CD4-positive, alpha-beta T cell treated with Interleukin-12 subunit alpha and Interleukin-12 subunit beta, for 1 hour (primary cell): ENCODE measurements around the gene CAMK1D.
"Not testable (repeated sequence)": the region's sequence is repeated elsewhere in the genome, so short reads cannot be mapped to it uniquely, and the experiment has no call there.

Experiments used
- DNase-seq: peaks from one replicate; pipeline ENCODE4 v3.0.0-alpha.2; 2020

CAMK1D gene

DNA sequence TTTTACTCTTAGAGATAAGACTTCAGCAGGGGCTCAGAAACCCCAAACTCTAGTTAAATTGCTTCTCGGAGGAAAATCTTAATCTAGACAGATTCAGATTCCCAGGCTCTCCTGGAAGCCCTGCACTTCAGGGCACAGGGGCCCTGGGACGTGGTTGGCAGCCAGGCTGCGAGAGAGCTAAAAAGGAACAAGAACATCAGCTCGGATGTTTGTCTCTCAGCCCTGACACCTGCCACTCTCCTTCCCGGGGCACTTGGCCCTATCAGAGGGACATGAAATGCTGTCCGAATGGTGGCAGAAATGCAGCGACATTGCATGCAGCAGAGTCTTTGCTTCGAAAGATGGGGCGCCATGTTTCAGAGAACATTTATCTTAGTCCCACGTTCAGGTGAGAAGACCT lies 485.4 kb downstream of the CAMK1D start:
- no peak for DNase-seq

DNA sequence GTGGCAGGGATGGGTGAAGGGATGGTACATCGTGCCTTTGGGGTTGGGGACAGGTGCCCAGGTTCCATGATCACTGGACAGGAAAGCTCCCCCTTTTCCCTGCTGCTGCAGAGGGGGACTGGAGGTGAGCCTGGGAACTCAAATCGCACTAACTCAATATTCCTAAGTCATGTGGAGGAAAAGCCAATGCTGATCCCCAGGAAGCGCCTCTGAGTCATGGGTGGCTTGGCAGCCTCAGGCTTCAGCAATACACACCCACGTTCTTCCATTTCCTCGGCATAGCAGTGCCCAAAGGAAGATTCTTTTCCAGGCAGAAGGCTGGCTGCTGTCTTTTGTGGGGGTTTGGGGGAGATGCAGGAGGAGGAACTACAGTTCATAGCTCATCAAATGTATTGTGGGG lies 486.4 kb downstream of the CAMK1D start:
- DNase-seq, result no peak

DNA sequence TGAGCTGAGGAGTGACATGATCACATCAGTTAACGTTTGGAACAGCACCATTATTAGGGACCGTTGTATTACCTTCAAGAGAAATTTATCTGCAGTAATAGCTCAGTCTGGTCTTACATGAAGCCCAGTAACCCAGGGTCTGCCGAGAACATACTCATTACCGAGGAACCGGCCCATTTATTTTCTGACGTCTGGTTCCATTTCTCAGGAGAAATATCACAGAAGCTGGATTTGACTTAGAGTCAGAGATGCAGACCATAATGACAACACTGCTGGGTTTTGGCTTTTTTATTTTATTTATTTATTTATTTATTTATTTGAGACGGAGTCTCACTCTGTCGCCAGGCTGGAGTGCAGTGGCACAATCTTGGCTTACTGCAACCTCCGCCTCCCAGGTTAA lies 489.0 kb downstream of the CAMK1D start:
- DNase-seq, result no peak

DNA sequence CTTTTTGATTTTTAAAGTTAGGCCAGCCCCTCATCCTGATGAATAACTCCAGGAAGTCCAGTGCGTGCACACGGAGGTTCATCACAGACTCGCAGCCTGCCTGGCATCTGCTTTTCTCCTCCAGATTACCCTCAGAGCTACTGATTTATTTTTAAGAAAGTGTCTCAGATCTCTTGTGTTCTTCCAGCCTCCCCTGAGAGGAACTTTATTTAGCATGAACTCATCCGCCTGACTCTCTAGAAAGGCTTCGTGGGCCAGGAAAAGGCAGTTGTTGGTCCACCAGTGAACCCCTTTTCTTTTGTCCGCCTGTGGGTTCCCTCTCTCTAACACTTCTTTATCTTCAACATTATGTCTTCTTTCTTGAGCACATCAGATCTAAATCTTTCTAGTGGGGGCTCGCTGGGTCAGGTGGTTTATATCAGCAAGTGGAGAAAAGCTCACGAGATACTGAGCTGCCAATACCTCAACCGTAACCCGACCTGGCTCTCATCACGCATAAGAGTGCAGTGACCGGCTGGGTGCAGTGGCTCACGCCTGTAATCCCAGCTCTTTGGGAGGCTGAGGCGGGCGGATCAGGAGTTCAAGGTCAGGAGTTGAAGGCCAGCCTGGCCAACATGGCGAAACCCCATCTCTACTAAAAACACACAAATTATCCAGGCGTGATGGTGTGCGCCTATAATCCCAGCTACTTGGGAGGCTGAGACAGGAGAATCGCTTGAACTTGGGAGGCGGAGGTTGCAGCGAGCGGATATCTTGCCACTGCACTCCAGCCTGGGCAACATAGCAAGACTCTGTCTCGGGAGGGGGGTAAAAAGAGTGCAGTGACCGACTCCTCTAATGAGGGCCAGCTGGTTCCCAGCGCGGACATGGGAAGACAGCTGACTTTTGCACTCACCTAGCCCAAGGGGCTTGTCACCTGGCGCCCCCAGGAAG lies 489.9 kb downstream of the CAMK1D start:
- DNase-seq, result no peak

DNA sequence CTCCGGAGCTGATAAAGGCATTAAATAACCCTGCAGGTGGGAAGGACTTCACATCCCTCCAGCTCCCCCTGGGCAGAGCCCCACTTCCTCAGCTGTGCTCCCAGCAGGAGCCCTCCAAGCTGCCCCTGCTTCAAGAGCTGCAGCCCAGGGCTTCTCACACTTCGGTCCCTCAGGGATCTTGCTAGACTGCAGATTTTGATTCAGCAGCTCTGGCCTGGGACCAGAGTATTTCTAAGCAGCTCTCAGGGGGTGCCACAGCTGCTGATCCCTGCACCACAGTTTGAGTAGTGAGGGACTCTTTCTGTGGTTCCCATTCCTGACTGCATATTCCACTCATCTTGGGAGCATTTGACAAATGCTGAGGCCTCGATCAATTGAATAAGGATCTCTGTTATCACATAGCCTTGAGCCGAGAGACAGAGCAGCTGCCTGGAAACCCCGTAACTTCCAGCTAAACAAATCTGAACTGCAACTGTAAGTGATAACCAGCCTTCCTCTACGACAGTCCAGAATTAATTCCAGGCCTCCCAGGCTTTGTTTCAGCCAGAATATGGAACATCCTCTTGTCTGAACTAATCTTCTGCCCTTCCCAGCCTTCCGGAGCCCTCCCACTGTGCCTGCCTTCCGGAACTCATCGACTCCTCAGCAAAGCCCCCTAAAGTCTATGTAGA lies 490.7 kb downstream of the CAMK1D start:
- DNase-seq, result no peak

DNA sequence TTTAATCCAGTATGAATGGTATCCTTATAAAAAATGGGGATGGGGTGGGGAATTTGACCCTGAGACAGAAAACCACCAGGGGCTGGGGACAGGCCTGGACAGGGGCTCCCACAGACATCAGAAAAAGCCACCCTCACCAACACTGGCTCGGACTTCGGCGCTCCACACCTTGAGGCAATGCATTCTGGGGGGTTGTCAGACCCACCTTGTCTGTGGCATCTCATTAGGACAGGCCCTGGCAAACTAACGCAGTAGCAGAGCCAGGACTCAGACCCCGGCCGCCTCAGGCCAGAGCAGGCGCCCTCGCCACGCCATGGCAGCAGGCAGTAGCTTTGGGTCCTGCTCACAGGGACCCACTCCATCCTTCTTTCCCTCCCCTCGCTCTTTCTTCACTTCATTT lies 492.1 kb downstream of the CAMK1D start:
- DNase-seq, result no peak

DNA sequence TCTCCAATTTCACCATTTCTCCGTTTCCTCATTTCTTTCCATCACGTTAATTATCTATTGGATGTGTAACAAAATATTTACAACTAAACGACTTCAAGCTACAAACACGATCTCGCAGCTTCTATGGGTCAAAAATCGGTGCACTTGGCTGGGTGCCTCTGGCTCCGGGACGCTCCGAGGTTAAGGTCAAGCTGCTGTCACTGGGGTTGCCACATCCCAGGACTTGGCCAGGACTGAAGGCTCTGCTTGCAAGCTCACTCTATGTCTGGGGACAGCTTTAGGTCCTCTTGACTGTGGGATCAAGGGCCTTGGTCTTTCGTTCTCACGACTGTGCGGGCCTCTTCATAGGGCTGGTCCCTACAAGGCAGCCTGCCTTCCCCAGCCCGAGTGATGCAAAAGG lies 492.5 kb downstream of the CAMK1D start:
- DNase-seq, result no peak

DNA sequence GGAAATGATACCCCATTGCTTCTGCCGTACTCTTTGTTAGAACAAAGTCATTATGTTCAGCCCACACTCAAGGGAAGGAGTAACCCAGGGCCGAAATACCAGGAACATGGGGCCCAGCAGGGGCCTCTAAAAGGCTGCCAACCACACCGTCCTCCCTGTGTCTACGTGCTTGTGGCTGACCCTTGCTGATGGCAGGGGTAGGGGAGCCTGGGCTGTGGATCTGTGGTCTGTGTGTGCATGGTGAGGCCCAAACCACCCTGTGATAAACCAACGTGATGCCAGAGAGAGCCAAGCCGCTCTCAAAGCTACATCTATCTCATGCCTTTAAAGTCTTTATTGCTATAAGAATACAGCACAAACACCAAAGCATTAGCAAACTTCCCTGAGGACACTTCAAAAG lies 493.0 kb downstream of the CAMK1D start:
- no peak for DNase-seq

DNA sequence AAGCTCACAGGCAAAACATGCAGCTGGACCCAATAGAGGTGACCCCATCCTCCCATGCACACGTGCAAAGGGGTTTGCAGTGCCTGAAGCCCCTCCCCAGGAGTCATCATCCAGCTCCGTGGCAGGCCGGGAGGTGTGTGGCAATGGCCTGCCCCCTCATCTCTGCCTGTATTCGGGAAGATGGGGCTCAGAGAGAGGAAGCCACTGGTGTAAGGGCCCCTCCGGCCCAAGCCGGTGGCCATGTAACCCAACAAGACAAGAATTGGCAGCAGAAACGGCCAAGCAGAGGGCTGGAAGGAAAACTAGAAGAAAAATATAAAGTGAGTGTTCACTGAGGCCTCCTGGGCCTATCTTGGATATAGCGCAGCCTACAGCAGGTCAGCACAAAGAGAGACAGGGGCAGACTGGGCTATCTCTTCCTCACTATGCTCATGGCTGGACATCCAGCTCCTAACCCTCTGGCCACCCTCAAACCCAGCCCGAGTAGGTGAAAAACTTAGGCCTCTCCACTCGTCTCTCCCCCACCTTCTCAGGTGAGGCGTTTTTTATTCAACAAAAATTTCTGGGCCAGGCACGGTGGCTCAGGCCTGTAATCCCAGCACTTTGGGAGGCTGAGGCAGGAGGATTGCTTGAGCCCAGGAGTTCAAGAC lies 494.1 kb downstream of the CAMK1D start:
- no peak for DNase-seq

DNA sequence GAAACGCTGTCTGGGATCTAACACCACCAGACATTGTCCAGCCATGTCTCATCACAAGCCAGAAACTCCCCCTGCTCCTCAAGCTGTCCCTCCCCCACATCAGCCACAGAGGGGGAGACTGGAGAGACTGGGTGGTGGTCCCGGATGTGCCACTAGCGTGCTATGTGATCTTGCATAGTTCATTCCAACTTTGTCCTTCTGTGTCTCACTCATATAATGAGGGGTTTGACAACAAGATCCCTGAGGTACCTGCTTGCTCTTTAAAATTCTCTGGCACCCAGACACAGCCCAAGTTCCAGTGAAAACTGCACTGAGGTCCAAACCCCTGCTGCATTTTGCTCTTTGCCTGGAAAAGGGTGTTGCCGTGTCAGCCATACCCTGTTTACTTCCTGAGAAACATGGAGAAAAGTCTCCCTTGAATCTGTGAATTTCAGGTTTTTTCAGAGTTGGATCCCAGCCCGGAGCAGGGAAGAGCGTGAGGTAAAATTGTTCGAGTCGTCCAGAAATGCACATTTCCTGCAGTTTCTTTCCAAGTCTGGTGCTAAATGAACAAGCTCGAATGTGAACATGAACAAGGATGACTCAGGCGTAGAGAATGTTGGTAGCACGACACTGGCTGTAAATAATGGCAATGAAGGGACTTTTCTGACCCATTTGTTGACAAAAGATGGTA lies 495.6 kb downstream of the CAMK1D start:
- DNase-seq, result no peak

DNA sequence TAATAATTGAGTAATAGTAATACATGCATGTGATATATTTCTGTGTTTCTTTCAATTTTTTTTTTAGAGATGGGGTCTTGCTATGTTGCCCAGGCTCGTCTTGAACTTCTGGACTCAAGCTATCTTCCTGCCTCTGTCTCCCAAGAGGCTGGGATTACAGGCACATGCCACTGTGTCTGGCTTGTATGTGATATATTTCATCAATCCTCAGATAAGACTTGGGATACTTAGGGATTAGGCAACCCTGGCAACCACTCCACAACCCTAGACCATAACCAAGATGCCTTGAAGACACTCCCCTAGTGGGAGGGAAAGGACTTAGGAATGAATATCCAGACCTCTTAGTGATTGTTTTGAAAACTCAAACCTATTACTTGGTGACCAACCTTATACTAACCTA lies 497.4 kb downstream of the CAMK1D start:
- no peak for DNase-seq

DNA sequence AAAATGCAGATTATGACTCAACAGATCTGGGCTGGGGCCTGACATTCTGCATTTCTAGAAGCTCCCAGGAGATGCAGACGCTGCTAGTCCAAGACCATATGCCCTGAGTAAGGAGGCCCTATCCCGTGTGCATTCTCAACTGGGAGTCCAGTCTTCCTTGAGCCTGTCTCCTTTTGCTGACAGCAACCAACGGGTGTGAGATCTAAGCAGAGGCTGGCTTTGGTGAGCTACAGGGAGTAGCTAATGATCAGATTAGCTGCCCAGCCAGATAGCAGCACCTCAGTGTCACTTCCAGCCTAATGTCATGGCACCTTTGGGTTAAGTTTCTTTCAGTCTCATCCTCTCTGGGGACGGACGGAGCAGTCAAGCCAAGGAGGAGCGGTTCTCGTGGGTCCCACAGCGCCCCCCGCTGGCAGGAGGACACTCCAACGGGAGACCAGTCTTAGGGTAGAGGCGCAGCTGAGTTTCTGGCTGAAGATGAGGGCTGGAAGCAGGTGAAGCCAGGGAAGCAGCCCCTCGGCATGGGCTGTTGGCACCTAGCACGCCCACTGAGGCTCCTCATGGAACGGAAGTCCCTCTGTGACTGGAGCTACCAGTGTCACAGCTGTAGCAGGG lies 498.1 kb downstream of the CAMK1D start:
- DNase-seq, result no peak

DNA sequence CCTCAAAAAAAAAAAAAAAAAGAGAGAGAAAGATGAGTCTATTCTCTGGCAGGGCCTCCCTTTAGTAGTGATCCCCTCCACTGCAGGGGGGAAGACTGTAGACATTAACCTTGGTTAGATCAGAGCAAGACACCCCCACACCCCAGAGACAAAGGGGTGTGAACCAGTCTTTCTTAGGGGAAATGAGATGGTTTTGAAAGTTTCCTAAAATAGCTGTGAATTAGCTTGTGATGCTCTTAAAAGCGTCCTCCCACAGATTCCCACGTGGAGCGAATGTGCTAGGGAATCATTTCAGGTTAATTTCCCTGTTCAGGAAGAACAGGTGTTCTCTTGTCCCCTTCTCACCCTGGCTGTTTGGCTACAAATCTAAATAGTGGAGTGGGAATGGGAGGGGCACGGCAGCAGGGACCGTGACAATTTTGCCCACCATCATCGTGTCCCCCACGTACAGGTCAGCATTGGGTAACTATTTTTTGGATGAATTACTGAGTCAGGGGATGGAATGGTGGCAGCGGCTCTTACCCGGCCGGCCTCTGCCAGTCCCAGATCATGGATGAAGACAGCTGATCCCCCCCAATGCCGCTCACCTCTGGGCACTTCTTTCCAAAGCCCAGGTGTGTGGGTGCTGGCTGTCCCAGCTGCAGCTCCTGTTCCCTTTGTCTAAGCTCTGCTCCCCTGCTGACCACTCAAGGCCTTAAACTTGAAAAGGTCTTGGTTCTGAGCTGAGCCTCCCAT lies 499.3 kb downstream of the CAMK1D start:
- DNase-seq, result no peak

DNA sequence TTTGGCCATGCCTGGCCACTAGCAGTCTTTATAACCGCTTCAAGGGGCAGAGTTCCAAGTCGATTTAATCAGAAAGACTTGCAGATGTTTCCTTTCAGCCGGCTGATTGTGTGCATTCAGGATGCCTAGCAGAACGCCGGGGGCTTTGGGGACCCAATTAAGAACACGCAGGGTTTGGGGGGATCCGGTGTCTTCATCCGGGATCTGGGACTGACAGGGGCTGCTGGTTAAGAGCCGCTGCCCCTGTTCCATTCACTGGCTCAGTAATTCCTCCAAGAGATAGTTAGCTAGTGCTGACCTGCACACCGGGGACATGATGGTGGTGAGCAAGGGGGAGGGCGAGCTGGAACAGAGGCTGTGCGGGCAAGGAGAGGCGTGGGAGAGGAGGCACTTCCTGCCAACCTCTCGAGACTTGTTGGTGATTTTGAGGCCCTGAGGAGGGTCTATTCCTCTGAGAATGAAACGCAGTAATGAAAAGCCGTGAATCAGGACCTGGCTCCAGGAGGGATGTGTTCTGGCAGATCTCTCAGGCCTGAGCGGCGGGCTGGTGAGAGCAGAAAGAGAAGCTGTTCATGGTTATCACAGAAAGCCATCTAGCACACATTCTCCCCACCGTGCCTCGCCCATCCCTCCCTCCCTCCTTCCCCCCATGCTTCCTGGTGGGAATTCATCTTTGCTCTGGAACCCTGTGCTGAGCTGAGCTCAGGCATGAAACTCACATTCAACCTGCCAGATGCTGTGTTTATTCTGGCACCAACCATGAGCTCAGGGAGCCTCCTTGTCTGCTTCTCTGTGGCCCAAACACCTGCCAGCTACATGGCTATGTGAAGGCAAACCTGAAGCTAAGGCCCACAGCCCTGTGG lies 500.2 kb downstream of the CAMK1D start:
- no peak for DNase-seq

DNA sequence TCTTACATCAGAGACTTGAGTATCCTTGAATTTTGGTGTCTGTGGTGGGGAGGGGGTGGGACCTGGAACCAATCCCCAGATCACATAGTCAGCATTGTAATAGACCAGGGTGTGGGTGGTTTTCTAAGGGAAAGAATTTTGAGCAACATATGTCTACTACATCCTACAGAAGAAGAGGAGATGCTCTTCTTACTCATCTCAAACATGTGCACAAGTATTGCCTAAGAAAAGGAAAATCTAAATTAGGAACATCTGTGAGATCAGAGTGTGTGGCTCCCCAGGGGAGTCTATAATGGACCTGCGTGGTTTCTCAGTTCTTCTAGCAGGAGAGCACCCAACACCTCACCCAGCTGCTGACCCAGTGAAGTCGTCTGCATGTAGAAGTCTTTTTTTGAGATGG lies 503.3 kb downstream of the CAMK1D start:
- no peak for DNase-seq

DNA sequence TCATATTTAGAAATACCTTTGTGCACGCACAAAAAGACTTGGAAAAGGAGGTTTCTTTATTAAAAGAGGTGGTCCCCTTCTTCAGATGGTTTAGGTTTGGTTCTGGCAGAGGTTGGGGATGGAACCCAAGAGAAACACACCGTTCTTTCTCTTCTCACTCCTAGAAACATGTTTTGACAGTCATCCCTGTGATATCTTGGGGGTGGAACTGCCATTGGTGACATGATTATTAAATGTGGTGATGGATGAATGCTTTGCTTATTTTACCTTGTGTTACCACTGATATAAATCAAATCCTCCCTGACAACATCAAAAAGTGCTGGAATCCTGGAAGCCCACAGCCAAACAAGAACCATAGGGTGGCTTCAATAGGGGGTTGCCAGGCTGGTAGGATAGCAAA lies 505.6 kb downstream of the CAMK1D start:
- no peak for DNase-seq

DNA sequence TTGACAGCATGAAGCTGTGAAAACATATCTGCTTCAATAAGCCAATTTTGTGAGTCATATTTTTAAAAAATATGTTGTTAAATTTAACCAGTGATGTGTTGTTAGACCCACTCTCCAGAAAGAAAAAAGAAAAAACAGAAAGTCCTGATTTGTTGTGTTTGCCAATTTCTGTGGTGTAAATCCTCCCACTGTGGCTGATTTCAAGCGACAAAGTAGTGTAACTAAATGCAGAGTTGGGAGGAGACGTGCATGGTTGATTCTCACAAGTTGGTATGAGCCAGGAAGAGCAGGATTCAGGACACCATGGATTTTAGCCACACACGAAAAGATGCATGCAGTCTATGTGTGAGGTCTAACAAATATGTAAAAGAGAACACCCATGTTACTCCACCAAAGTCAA lies 513.1 kb downstream of the CAMK1D start:
- no peak for DNase-seq

DNA sequence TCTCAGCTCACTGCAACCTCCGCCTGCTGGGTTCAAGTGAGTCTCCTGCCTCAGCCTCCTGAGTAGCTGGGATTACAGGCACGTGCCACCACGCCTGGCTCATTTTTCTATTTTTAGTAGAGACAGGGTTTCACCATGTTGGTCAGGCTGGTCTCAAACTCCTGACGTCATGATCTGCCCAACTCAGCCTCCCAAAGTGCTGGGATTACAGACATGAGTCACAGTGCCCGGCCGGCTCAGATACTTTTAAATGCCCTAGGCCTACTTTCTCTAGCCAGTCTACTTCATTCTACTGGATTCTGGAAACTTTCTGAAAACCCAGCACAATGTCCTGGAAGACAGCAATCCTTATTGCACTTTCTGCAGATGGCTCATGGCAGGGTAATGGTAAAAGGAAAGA lies 516.2 kb downstream of the CAMK1D start:
- not testable (repeated sequence) for DNase-seq

DNA sequence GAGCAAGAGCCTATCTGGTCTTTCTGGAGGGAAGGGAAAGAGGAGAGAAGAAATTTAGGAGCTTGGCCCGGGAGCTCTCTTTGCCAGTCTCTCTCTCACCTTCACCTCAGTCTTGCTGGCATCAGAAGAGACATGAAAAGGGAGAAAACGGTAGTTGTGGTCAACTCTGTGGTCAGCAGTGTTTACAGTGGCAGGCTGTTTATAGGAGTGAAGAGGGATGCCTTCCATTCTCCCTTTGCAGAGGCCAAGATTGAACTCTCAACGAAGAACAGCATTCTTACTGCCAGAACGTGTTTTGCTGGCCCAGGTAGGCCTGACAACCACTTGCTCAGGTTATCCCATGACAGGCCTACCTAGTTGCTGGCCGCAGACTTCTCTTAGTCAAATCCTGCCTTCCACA lies 518.9 kb downstream of the CAMK1D start:
- DNase-seq, result no peak

DNA sequence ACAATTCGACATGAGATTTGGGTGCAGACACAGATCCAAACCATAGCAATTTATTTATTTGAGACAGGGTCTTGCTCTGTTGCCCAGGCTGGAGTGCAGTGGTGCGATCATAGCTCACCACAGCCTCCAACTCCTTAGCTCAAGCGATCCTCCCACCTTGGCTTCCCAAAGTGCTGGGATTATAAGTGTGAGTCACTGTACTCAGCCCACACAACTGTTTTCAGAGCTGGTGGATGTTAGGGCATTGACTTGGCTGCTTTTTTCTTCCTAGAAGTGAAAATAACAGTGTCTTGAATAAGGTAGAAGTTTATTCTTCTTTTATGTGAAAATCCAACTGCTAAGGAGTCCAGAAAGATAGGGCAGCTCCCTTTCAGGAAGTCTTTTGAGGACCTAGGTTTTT lies 520.1 kb downstream of the CAMK1D start:
- DNase-seq, result no peak

DNA sequence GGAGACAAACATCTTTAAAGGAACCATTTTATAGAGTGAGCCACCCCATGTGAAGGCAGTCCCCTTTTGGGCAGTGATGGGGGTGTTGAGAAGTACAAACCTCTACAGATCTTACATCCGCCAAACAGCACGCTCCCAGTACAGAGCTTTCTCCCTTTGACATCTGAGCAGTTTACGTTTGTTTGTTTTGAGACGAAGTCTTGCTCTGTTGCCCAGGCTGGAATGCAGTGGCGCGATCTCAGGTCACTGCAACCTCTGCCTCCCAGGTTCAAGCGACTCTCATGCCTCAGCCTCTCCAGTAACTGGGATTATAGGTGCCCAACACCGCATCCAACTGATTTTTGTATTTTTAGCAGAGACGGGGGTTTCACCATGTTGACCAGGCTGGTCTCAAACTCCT lies 523.2 kb downstream of the CAMK1D start:
- no peak for DNase-seq
